ENCODE measurements around the gene TEX11. TPM values are rescaled to one million over a fixed set of nuclear protein-coding genes. Genes with fewer than 3 reads are reported as not detected.

Gene TEX11
- polyA plus RNA-seq, 1 of the 3 experiments (the other 2 are of a cell fraction) = not detected

- no peak for DNase-seq
- Histone ChIP-seq H3K27me3 (ENCODE audit: insufficient read depth) (no peaks in the 10 kb centered on the region), H2AFZ (ENCODE audit: low read depth) (no peak overlapping the region), H3K36me3 (replicated peaks in 1 of 2; ENCODE audit: control insufficient read depth in 1 of 2, insufficient read depth in 2 of 2, low read length in 1 of 2) (no peaks in the 10 kb centered on the region), H4K20me1 (ENCODE audit: insufficient read depth) (no peaks in the 10 kb centered on the region), H3K9ac (no peak overlapping the region), H3K4me3 (ENCODE audit: low read depth in 2 of 2, low read length in 1 of 2) (no peak overlapping the region), H3K9me3 (no peaks in the 10 kb centered on the region), H3K4me1 (ENCODE audit: control insufficient read depth in 1 of 2, insufficient read depth in 2 of 2, low read depth in 1 of 2, low read length in 1 of 2) (no peaks in the 10 kb centered on the region), H3K4me2 (no peak overlapping the region), H3K27ac (ENCODE audit: low read depth in 2 of 2, low read length in 1 of 2) (no peak overlapping the region), H3K79me2 (ENCODE audit: insufficient read depth) (no peaks in the 10 kb centered on the region), H3K9me2 (no peaks in the 10 kb centered on the region), H3F3A (replicated peaks; ENCODE audit: insufficient read depth) (no peaks in the 10 kb centered on the region)
- no peak for TF ChIP-seq FOXJ3 (CRISPR knock-in tag; IDR thresholded peaks at IDR 0.05)
- TF ChIP-seq MEF2A (IDR thresholded peaks at IDR 0.05; ENCODE audit: borderline replicate concordance, low read depth) = no peak
- no peak for TF ChIP-seq ELF1 (IDR thresholded peaks at IDR 0.05)
- no peak for TF ChIP-seq IRF3 (IDR thresholded peaks at IDR 0.05; ENCODE audit: low read depth, low read length)
- TF ChIP-seq NFIC (IDR thresholded peaks at IDR 0.05; ENCODE audit: borderline replicate concordance) = no peak
- no peak for TF ChIP-seq FOSL2 (IDR thresholded peaks at IDR 0.05; ENCODE audit: borderline replicate concordance, low read depth)
- TF ChIP-seq NRF1 (IDR thresholded peaks at IDR 0.05; ENCODE audit: low read depth, low read length) = no peak
- no CpG with 5 or more reads among the region's 2 CpGs for WGBS (ENCODE audit: low lambda C conversion rate)
- POLR2A ChIA-PET = no interaction called here
- CTCF ChIA-PET = no interaction called here
Measured at GRCh38 chrX:70635669-70636068, 272.8 kb downstream of the TEX11 start.

GRCh38 chrX:70635227-70635626 is 273.3 kb downstream of the TEX11 start:
- POLR2A ChIA-PET = no interaction called here
- no peaks in the 10 kb centered on the region for H3K9me3 ChIP-seq
- 29% methylated on average over 2 of the region's 4 CpGs for WGBS (ENCODE audit: low lambda C conversion rate)
- H3K9me2 ChIP-seq = no peaks in the 10 kb centered on the region
- no peaks in the 10 kb centered on the region for H4K20me1 ChIP-seq (ENCODE audit: insufficient read depth)
- no peak overlapping the region for H3K9ac ChIP-seq
- H3K79me2 ChIP-seq (ENCODE audit: insufficient read depth) = no peaks in the 10 kb centered on the region
- no peaks in the 10 kb centered on the region for H3K27me3 ChIP-seq (ENCODE audit: insufficient read depth)
- H3K36me3 ChIP-seq (replicated peaks in 1 of 2; ENCODE audit: control insufficient read depth in 1 of 2, insufficient read depth in 2 of 2, low read length in 1 of 2) = no peaks in the 10 kb centered on the region
- no peak overlapping the region for H3K4me2 ChIP-seq
- CTCF ChIA-PET = no interaction called here
- no peak for DNase-seq
- H2AFZ ChIP-seq (ENCODE audit: low read depth) = no peak overlapping the region
- no peak overlapping the region for H3K4me3 ChIP-seq (ENCODE audit: low read depth in 2 of 2, low read length in 1 of 2)
- no peak overlapping the region for H3K27ac ChIP-seq (ENCODE audit: low read depth in 2 of 2, low read length in 1 of 2)
- H3F3A ChIP-seq (replicated peaks; ENCODE audit: insufficient read depth) = no peaks in the 10 kb centered on the region
- no peaks in the 10 kb centered on the region for H3K4me1 ChIP-seq (ENCODE audit: control insufficient read depth in 1 of 2, insufficient read depth in 2 of 2, low read depth in 1 of 2, low read length in 1 of 2)
- TF ChIP-seq MEF2A (IDR thresholded peaks at IDR 0.05; ENCODE audit: borderline replicate concordance, low read depth) (no peak), FOSL2 (IDR thresholded peaks at IDR 0.05; ENCODE audit: borderline replicate concordance, low read depth) (no peak), POLR2AphosphoS5 (IDR thresholded peaks at IDR 0.05; ENCODE audit: low read depth, low read length) (no peak), TAF1 (IDR thresholded peaks at IDR 0.05; ENCODE audit: borderline replicate concordance, low read depth, low read length) (no peak), RFX5 (IDR thresholded peaks at IDR 0.05; ENCODE audit: low read length) (no peak), EZH2phosphoT487 (IDR thresholded peaks at IDR 0.05; ENCODE audit: borderline replicate concordance, low read depth) (no peak), REST (IDR thresholded peaks at IDR 0.05; ENCODE audit: low read depth, low read length) (no peak), CHD2 (IDR thresholded peaks at IDR 0.05; ENCODE audit: low read length, partially characterized antibody) (no peak), RXRA (IDR thresholded peaks at IDR 0.05; ENCODE audit: borderline replicate concordance, low read depth) (no peak), ELF1 (IDR thresholded peaks at IDR 0.05) (no peak), IRF3 (IDR thresholded peaks at IDR 0.05; ENCODE audit: low read depth, low read length) (no peak), MAX (IDR thresholded peaks at IDR 0.05; ENCODE audit: low read depth) (no peak), SIN3A (IDR thresholded peaks at IDR 0.05; ENCODE audit: borderline replicate concordance, low read depth, low read length) (no peak), PBX3 (IDR thresholded peaks at IDR 0.05) (no peak), ZBTB33 (IDR thresholded peaks at IDR 0.05; ENCODE audit: borderline replicate concordance, low read depth) (no peak), SMC3 (IDR thresholded peaks at IDR 0.05; ENCODE audit: low read depth, low read length) (no peak)
